HG02938 (cell line): Measurements from ENCODE around the gene DRC7.
"Not testable (repeated sequence)": the region's sequence is repeated elsewhere in the genome, so short reads cannot be mapped to it uniquely, and the experiment has no call there.

ENCODE experiments used
- ATAC-seq: cut with Tn5 transposase; IDR thresholded peaks from one replicate; pipeline ENCODE4 v1.9.1; 2021; ENCODE audit warnings: mild to moderate bottlenecking, moderate library complexity; ENCODE audit not compliant: unreplicated experiment

Gene DRC7

DNA sequence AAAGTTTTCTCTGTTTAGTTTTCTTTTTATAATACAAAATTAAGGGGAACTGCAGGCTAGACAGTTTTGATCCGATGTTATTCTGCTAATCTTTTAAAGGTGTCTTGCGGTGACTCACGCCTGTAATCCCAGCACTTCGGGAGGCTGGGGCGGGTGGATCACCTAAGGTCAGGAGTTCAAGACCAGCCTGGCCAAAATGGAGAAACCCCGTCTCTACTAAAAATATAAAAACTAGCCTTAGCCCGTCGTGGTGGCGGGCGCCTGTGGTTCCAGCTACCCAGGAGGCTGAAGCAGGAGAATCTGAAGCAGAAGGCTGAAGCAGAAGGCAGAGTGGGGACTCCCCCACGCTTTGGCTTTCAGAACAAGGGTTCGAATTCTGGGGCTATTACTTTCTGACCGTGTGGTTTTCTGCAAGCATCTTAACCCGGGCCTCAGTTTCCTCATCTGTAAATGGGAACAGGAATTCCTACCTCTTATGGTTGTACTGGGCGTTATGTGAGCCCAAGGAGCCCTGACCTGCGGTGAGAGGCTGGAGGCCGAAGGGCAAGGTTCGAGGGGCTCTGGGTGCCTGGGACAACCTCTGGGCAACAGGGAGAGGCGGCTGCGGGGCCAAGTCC, 39.8 kb downstream of the DRC7 start:
- ATAC-seq, result no peak

DNA sequence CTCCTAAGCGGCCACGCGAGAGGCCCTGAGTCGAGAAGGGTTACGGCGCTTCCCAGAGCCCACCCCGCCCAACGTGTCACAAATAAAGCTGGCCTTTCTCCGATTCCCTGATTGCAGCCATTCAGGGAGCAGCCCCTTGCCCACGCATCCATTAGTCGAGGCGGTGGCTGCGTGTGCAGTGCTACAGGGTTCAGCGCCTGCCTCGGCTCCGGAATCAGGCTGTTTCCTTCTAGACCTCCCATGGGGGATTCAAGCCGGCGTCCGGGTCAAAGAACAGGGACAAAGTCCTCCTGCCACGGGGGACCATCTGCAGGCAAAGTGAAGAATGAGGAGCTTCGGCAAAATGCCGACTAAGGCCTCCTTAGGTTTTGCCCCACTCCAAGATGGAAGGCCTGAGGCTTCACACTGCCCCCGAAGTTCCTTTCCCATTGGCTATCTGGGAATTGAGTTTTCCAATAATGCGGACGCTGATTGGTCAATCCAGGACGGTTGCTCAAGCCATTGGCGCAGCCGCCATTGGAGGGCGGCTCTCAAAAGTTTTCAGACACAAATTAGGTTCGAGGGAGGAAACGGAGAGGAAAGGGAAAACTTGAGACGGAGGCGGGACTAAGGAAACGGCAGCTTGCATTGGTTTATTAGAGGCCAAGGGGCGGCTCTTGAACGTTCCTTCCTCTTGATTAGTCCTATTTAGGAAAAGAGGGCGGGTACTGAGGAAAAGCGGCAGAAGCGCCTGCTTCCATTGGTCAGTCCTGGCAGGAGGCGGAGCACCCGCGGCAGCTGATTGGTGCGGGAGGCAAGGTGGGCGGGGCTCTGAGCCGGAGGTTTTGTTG, 40.5 kb downstream of the DRC7 start:
- ATAC-seq, result peak; percentile 87

DNA sequence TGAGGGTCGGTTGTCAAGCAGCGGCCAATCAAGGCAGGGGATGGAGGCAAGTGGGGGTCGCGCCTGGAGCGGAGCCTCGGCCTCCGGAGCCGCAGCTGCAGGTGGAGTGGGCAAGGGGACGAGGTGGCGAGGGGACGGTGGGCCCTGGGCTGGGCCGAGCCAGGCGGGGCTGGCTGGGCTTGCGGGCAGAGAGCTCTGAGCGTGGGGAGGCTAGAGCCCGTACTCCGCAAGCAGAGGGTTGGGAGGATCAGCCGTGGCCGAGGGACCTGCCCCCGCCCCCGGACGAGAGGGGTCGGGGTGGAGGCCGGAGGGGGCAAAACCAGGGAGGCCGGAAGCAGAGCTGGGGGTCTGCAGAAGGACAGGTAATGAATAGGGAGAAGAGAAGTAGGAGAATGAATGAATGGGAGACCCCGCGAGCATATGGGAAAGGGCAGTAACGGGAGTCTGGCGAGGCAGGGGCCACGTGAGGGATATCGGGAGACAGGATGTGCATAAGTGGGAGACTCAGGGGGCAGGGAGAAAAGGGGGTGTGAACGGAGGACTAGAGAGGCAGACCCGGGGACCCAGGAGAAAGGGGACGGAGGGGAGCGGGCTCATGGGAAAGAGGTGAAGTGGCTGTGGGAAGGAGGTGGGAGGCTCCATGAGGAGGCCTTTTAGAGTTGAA, 41.3 kb downstream of the DRC7 start, which contains the start of gene KATNB1:
KATNB1 (plus strand) TSS at position 16 of the 664 bp plus-strand sequence. CDS start 1,474 bp downstream, outside the sequence.
- peak; percentile 18 for ATAC-seq

DNA sequence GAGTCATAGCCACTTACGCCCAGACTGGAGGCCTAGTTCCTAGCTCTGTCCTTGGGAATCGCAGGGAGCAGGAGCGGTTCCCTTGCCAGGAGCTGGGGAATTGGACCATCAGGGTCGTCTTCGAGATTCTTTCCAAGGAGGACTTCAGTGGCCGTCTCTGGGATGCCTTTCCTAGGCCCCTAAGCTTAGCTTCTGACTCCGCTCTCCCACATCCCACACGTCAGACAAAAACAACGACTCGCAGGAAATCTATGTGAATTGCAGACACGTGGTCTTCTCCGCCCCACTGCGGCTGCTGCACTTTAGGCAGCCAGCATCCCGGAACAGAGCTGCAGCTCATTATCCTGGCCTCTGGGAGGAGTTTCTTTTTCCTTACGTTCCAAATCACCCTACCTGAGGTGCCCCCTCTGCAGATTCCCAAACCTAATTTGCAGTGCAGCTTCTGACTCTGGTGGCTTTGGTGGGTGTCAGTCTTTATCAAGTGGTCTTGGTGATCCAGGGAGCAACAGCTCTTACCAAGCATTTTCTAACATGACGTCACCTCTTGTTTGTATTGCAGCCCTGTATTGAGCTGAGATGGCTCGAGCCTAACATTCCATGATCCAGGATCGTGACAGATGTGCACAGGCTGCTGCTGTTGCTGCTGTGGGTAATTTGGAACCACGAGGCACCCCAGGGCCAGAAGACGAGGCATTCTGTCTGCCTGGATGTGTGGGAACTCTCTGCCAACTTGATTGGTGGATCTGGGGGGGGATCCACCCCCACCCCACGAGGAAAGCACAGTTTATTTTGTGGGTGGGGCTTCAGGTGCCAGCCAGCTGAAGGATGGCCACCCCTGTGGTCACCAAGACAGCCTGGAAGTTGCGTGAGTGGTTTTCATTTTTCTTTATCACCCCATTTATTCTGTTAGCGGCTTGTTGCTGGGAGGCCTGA, 42.1 kb downstream of the DRC7 start:
- ATAC-seq, result no peak

DNA sequence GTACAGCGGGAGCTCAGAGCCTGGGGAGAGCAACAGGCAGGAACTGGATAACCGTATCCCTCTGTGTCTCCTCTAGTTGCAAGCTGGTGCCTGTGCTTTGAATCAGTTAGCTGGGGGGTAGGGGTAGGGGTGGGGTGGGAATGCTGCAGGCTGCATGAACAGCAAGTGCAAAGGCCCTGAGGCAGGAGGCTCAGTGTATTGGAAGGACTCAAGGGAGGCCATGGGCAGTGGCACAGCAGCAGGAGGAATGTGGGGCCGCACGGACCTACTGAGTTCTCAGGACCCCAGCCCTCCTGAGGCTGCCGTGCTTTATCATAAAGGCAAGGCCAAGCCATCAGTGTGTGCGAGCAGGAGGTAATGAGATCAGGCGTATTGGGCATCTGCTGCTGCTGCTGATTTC, 44.2 kb downstream of the DRC7 start:
- ATAC-seq, result no peak

DNA sequence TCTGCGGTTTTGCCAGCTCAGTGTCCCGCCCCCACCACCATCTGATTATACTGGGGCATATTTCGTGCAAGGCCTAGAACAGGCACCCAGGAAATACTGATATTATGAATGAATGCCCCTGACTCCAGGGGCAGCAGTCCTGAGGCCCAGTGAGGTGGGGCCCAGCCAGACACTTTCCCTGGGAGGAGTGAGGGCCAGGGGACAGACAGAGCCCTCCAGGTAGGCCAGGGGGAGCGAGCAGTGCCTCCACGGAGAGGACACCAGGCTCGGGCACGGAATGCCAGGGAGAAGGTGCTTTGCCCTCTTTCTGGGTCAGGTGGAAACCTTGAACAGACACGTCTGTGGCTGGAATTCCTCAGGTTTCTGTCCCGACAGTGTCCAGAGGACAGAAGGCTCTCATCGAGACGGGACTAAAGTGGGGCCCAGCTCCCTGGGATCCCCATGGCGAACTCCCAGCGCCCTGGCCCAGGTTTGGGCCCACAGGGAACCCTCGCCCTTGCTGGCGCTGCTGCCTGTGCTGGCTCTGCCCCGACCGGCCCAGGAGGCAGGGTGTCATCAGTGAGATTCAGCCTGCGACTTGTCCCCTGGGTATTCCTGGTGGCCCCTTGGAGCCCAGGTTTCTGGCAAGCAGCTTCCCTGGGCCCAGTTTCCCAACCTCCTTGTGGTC, 45.3 kb downstream of the DRC7 start:
- no peak for ATAC-seq

DNA sequence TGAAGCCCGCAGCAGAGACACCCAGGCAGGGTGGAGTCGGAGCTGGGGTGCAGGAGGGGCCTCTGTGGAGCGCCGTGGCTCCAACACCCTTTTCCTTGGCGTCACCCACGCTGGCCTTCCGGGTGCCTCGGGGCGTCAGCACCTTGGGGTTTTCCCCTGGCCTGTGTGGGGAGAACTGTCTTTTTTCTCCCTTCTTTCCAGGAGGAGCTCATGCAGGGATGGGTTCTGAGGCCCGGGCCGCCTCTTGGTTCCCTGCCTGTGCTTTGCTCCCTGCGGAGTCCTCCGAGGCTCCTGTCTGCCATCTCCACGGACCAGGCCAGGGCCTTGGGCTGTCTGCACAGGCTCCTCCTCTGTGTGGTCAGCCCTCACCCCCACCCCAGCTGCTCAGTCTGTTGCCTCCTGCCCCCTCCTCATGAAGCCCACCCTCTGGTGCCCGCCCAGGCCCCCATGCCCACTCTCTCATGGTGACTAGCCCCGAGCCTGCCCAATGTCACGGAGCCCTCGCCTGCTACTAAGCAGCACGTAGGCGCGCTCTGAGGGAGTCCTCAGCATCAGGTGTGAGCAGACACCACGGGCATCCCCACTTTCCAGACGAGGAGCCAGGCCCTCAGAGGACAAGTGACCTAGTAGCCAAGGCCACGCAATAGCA, 45.9 kb downstream of the DRC7 start:
- ATAC-seq, result no peak

DNA sequence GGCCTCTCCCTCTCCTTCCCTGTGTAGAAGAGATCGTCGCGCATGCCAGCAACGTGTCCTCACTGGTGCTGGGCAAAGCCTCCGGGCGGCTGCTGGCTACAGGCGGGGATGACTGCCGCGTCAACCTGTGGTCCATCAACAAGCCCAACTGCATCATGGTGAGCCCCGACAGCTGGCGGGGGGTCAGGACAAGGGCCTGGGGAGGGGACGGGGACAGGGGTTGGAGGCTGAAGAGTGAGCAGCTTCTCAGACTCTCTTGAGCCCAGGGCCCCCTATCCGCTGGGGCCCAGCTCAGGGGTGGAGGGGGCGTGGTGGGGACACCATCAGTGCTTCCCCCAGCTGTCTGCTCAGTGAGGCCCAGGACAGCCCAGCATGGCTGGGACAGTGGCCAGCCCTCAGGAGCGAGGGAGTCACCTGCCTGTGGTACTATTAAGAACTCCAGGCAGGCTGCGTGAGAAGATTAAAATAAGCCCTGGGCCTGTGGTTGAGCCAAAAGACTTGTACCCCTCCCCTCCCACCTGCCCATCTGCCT, 47.1 kb downstream of the DRC7 start:
- ATAC-seq, result no peak

DNA sequence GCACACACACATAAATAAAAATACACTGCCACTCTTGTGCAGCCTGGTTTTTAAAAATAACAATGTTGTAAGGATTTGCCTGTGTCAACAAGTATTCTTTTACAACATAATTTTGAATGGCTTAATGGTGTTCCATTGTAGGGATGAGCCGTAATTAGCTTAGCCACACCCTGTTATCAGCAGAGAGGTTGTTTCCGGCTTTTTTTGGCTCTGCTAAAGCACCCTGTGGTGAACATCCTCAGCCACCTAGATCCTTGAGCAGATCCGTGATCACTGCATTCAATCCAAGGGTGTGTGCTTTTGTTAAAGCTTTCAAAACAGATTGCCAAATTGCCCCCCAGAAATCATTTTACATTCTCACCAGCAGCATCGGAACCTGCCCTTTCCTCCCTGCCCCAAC, 47.9 kb downstream of the DRC7 start:
- ATAC-seq, result no peak

DNA sequence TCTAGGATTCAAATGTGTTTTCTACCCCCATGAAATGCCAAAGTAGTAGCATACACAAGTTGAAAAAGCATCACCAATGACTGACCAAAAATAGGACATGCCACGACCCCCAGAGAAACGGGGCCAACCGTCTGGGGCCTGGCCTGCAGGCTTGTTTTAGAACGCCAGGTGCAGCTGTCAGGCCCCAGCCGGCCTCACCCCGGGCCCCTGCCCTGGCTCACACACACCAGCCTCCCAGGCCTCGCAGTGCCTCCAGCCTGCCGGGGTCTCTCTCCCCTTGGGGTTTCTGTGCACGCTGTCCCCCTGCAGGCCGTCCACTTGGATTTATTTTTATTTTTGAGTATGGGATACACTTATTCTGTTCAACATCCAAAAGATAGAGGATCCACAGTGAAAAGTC, 48.9 kb downstream of the DRC7 start:
- ATAC-seq, result no peak

DNA sequence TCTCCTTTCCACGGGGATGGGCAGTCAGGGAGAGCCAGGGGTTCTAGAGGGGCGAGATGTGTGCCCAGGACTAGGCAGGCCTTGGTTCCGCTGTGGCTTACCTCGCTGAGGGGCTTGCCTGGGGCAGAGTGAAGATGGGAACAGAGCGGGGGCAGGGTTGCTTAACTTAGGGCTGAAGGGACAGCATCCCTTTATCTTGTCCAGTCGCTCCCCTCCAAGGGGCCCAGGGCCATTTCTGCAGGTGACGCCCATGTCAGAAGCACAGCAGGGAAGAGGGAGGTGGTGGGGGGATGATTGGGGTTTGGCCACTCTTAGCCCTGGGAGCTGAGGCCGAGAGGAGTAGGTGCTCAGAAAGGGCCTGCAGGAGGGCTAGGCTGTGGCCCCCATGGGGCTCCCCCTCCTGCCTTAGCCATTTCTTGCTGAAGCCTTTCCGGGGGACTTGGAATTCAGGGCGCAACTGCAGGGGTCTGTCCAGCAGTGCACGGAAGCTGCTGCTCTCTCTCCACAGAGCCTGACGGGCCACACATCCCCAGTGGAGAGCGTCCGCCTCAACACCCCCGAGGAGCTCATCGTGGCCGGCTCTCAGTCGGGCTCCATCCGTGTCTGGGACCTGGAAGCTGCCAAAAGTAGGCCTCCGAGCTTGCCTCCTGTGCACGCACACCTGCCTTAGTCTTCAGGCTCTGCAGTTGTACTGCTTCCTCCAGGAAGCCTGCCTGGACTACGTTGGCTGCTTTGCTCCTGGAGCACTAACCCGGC, 49.5 kb downstream of the DRC7 start:
- no peak for ATAC-seq

DNA sequence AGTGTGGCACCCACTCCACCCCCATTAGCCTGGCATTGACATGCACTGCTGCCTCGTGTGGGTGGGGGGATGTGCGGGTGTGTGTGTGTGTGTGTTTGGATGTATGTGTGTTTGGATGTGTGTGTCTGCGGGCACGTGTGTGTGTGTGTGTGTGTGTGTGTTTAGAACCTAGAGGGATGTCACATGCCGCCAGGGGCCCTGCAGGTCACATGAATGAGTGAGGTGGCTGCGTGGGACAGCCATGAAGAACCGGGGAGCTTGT, 50.0 kb downstream of the DRC7 start:
- ATAC-seq, result no peak

DNA sequence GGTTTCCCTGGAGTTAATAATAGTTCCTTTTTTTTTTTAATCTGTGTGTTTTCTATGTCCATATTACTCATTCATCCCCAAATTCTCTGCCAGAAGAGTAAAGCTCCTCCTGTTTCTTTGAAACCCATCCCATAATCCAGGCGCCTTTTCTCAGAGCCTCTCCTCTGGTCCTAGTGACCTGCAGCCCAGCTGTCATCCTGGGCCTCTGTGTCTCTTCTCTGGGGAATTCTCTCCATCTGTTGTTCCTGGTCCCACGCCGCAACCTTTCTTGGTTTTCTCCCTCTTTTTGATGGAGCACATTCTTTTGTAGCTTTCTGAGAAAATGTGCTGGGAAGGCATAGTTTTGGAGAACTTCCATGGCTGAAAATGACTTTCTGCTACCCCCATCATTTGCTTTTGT, 51.2 kb downstream of the DRC7 start:
- no peak for ATAC-seq

DNA sequence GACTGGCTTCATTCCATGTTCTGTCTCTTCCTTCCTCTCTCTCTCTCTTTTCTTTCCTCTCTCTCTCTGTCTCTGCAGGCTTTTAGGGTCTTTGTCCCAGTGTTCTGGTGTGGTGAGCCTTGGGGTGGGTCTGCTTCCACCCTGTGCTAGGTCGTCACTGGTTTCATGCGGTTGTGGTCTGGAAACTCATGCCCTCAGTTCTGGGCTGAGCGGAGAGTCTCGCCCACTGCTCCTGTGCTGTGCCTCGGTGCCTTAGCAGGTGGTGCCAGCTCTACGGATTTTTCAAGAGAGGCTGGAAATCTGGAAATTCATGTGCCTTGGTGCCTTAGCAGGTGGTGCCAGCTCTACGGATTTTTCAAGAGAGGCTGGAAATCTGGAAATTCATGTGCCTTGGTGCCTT, 51.7 kb downstream of the DRC7 start:
- not testable (repeated sequence) for ATAC-seq

DNA sequence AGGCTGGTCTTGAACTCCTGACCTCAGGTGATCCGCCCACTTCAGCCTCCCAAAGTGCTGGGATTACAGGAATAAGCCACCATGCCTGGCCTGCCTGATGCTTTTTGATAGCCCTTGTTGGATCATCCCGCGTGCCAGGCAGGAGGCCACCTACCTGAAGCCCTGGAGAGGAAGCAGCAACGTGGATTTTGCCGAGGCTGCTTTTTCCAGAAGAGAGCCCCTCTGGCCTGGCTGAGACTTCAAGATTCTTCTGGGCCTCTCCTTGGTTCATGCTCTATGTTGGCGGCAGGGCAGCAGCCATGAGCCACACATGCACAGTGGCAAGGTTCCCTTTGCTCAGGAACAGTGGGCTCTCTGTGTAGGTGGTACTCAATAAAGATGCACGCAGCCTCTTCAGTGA, 52.5 kb downstream of the DRC7 start:
- no peak for ATAC-seq

DNA sequence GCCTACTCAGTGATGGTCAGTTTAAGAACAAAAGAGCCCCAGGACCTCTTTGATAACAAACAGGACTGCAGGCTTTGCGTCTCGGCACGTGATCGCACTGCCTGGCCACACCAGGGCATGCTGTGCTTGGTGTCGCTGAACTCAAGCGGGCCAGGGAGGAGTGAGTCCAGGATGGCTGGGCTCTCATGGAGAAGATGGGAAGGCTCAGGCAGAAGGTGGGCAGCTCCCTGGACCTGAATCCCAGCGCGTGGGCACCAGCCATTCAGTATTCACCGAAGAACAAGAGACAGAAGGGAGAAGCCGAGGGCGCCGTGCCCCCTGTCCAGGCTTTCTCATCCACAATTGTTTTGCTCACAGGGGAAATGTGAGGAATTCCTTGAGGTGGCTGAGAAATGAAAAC, 52.9 kb downstream of the DRC7 start:
- no peak for ATAC-seq

DNA sequence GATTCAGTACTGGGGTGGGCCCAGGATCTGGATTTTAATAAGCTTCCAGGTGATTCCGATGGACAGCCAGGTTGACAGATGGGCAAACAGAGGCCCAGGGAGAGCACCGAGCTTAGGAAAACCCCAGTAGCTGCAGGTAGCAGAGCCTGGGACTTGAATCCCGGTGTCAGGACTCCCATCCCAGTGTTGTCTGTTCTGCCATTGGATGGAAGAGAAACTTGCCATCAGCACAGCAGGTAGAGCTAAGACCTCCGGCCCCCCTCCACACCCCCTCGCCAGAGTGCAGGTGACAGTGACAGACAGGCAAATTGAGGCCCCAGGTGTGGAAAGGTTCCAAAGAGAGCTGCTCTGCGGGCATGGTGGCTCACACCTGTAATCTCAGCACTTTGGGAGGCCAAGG, 53.4 kb downstream of the DRC7 start:
- ATAC-seq, result no peak

DNA sequence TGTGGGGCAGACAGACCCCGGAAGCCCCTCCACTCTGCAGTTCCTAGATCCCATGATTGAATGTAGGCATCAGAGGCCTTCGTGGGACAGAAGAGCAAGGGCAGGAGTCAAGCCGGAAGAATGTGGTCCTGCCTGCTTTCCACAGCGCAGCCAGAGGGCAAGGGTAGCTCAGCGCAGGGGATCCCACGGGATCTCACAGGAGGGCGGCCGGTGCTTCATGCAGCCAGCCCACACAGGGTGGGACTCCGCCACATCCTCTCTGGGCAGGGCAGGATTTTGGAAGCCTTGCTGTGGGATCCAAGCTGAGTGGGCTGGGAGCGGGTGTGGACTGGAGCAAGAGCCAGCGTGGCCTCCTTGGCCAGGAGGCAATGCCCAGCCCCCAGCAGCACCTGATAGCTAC, 54.0 kb downstream of the DRC7 start:
- no peak for ATAC-seq

DNA sequence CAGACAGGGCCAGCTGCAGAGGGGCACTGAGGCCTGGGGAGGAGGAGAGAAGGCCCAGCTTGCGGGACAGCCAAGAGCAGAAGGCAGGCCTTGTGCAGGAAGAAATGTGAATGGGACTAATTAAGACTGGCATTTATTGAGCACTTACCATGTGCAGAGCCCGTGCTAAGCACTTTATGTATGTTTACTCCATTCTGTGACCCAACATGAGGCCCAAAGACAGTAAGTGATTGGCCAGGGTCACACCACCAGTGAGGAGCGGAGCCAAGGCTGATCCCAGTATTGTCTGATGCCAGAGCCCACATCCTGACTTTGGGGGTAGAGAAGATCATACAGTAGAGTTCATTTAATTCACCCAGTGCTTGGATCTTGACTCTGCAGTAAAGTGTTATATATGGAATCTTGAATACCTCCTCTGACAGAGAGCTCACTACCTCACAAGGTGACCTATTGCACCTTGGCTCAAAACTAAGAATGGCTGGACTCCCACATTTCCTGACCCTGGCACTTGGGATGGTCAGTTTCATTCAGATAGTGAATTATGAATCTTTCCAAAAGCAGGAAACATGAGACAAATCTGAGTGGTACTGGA, 54.6 kb downstream of the DRC7 start:
- ATAC-seq, result no peak
